Endothelial cell of umbilical vein (primary cell): Measurements from ENCODE around the gene HOXB6. TPM values are rescaled to one million over a fixed set of nuclear protein-coding genes. Genes with fewer than 3 reads are reported as not detected.
A peak's percentile ranks its signal among the peaks of the same experiment; 100 is the strongest.

Experiments
- BruUV-seq: library from RNA; stranded (reverse); fragments of 400-500 nt; replicated peaks from 2 replicates; lab custom pipeline; 2021; lab: Mats Ljungman, UMichigan
- CTCF ChIA-PET: fragments of 300-600, 350-600 bp; sonication (Branson Sonifier 250); formaldehyde crosslinking; loops from one replicate; lab custom pipeline; 2021; ENCODE audit warnings: antibody characterized with exemption, inconsistent platforms; lab: Charles Lee
- POLR2A ChIA-PET: fragments of 300-600, 350-600 bp; sonication (Branson Sonifier 250); formaldehyde crosslinking; loops from one replicate; lab custom pipeline; 2021; ENCODE audit warnings: antibody characterized with exemption, inconsistent platforms; lab: Charles Lee
- DNase-seq: peaks from one replicate; pipeline ENCODE4 v3.0.0-alpha.2; 2011; ENCODE audit warnings: low read depth, low spot score
- FAIRE-seq: peaks from 2 replicates; lab custom pipeline; 2011; peaks lifted over from hg19 to GRCh38; lab: Jason Lieb, UNC
- H2AFZ ChIP-seq: 2 replicates; pipeline ENCODE4 v1.6.0; 2012; ENCODE audit warnings: low read depth, low read length, control low read depth, inconsistent platforms
- H3K27ac ChIP-seq: 2 replicates; pipeline ENCODE4 v1.5.1; 2011; ENCODE audit warnings: low read depth, mild to moderate bottlenecking, control low read depth, low read length, moderate library complexity; ENCODE audit not compliant: insufficient read depth
- H3K27me3 ChIP-seq, 2 experiments: 2 replicates each; pipeline versions ENCODE4 v1.6.0 to v1.6.1; 2011; ENCODE audit warnings: low read length in 2 of 2, mixed read lengths in 1 of 2; ENCODE audit not compliant: control insufficient read depth in 2 of 2, insufficient read depth in 2 of 2
- H3K36me3 ChIP-seq, 2 experiments: 2 replicates in 1 of 2; 3 replicates in 1 of 2; pipeline ENCODE4 v1.5.1; 2011; ENCODE audit warnings: low read length in 2 of 2, mild to moderate bottlenecking in 1 of 2, moderate library complexity in 1 of 2; ENCODE audit not compliant: control insufficient read depth in 2 of 2, insufficient read depth in 2 of 2; ENCODE audit errors: extremely low read depth in 1 of 2
- H3K4me1 ChIP-seq: 3 replicates; pipeline ENCODE4 v1.5.1; 2011; ENCODE audit warnings: mild to moderate bottlenecking, low read length; ENCODE audit not compliant: control insufficient read depth, insufficient read depth; ENCODE audit errors: extremely low read depth
- H3K4me2 ChIP-seq: 2 replicates; pipeline ENCODE4 v1.6.1; 2011; ENCODE audit warnings: low read length, control low read depth, mixed read lengths; ENCODE audit not compliant: insufficient read depth
- H3K4me3 ChIP-seq, 3 experiments: fragments of 200-600 bp in 1 of 3; sonication (generic), shearing (Covaris generic) in 1 of 3; replicated peaks in 1 of 3; 2 replicates each; pipeline ENCODE4 v1.5.1; 2011 to 2016; ENCODE audit warnings: control low read depth in 3 of 3, low read length in 3 of 3, mild to moderate bottlenecking in 2 of 3, inconsistent platforms in 1 of 3, low read depth in 1 of 3, moderate library complexity in 1 of 3; ENCODE audit not compliant: insufficient read depth in 1 of 3
- H3K79me2 ChIP-seq: 2 replicates; pipeline ENCODE4 v1.6.0; 2012; ENCODE audit warnings: low read length, inconsistent platforms; ENCODE audit not compliant: control insufficient read depth, insufficient read depth
- H3K9ac ChIP-seq: replicated peaks from 2 replicates; pipeline ENCODE3; 2011; ENCODE audit warnings: low read length, control low read depth; ENCODE audit not compliant: insufficient read depth; ENCODE audit errors: extremely low read depth
- H3K9me1 ChIP-seq: replicated peaks from 3 replicates; pipeline ENCODE4 v1.6.0; 2011; ENCODE audit warnings: mild to moderate bottlenecking, low read length; ENCODE audit not compliant: control insufficient read depth, insufficient read depth; ENCODE audit errors: extremely low read depth
- H3K9me3 ChIP-seq: replicated peaks from 2 replicates; pipeline ENCODE4 v1.5.1; 2012; ENCODE audit warnings: low read length, inconsistent platforms; ENCODE audit not compliant: control insufficient read depth, insufficient read depth
- H4K20me1 ChIP-seq: replicated peaks from 2 replicates; pipeline ENCODE3; 2011; ENCODE audit warnings: mild to moderate bottlenecking, low read length; ENCODE audit not compliant: control insufficient read depth, insufficient read depth; ENCODE audit errors: extremely low read depth
- EZH2 ChIP-seq: IDR thresholded peaks from 2 replicates; pipeline ENCODE4 v1.6.1; 2012; ENCODE audit warnings: borderline replicate concordance, low read depth, mild to moderate bottlenecking, moderate library complexity, low read length, inconsistent platforms; ENCODE audit not compliant: severe bottlenecking
- FOS ChIP-seq: IDR thresholded peaks from 2 replicates; pipeline ENCODE4 v1.6.1; 2011; ENCODE audit warnings: mild to moderate bottlenecking, low read length, moderate library complexity, borderline replicate concordance; ENCODE audit not compliant: insufficient read depth
- GATA2 ChIP-seq: IDR thresholded peaks from 2 replicates; pipeline ENCODE4 v1.7.0; 2011; ENCODE audit warnings: low read depth, mild to moderate bottlenecking, moderate library complexity, mixed read lengths, low read length; ENCODE audit not compliant: insufficient read length, insufficient read depth
- JUN ChIP-seq: IDR thresholded peaks from 2 replicates; pipeline ENCODE4 v1.6.1; 2011; ENCODE audit warnings: borderline replicate concordance, low read depth; ENCODE audit not compliant: insufficient read length, insufficient read depth
- MYC ChIP-seq: IDR thresholded peaks from one replicate; pipeline ENCODE4 v1.6.1; 2011; ENCODE audit warnings: mild to moderate bottlenecking, low read depth, low read length
- POLR2A ChIP-seq: IDR thresholded peaks from 2 replicates; pipeline ENCODE4 v1.6.1; 2012; ENCODE audit warnings: low read depth, mild to moderate bottlenecking, control low read depth, low read length
- POLR2AphosphoS5 ChIP-seq: IDR thresholded peaks from 2 replicates; pipeline ENCODE4 v1.6.1; 2012; ENCODE audit warnings: low read depth, mild to moderate bottlenecking, control low read depth, low read length, moderate library complexity; ENCODE audit not compliant: insufficient read depth
- dilution Hi-C: fragments of 300-500 bp; cut with MboI; formaldehyde crosslinking; loops from one replicate; pipeline ENCODE4 v1.15.0; 2019; ENCODE audit warnings: low sequenced_read_pairs; ENCODE audit not compliant: extremely low pct_ligation_motif_present
- intact Hi-C: fragments of 100-400 bp; cut with micrococcal nuclease; formaldehyde crosslinking; loops from one replicate; pipeline ENCODE4 v1.10.0; 2022
- polyA plus RNA-seq, 4 experiments: library from polyadenylated mRNA; depleted of rRNA in 3 of 4; stranded (reverse) in 3 of 4; unstranded in 1 of 4; fragments of >200 nt; gene quantifications; 2 replicates each; pipeline versions ENCODE4 v1.2.1 to v1.2.3, GENCODE V29; 2011 to 2012; ENCODE audit warnings: missing spikeins in 1 of 4
- total RNA-seq: library from RNA; stranded (reverse); gene quantifications from 2 replicates; pipeline ENCODE4 v1.2.3, GENCODE V29; 2021
- TF ChIP-seq, protein P1 (sequence below), 2 donors: IDR thresholded peaks; 1 replicate in 1 of 2; 2 replicates in 1 of 2; pipeline ENCODE4 v1.5.1; 2011; ENCODE audit warnings: low read length in 2 of 2, mild to moderate bottlenecking in 2 of 2, moderate library complexity in 2 of 2, control low read depth in 1 of 2, inconsistent platforms in 1 of 2, low read depth in 1 of 2; ENCODE audit not compliant: insufficient read depth in 1 of 2; ENCODE audit errors: extremely low read depth in 1 of 2
- TF ChIP-seq, protein P2 (sequence below): IDR thresholded peaks from 2 replicates; pipeline ENCODE4 v1.6.1; 2011; ENCODE audit not compliant: insufficient read depth, insufficient read length

Gene HOXB6
- total and polyA plus RNA-seq, 2 donors (not counting 3 experiments of a cell fraction or from before 2014, with no cell fraction given): 8.8 to 24.0 TPM

DNA sequence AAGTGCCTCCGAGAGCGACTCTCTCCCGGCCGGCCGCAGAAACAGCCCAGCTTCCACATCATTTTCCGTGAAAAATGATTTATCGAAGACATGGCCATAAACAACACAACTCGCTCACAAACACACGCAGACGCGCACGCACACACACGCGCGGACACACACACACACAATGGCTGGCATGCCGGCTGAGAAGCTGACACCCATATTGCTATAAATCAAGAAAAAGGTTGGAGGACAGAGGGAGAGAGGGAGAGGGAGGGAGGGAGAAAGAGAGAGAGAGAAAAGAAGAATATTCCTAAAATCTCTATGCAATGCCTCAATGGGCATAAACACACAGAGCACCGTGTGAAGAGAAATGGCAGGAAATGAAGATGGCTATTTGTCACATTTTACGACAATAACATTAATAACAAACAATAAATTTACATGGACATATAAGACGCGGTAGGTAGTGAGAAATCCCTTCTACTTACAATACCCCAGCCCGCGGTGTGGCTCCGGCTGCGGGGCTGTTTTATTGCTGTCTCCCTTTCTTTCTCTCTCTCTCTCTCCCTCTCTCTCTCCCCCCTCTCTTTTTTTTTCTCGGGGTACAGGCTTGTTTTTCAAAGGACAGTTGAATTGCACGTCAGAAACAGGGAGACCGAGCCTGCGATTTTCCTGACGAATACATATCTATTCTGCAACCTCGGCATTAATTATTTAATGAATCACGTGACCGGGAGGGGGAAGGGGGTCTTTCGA is 36.1 kb downstream of the HOXB6 start:
- ChIA-PET CTCF (interaction anchor here (0.6 to 6.1 kb wide), 11 partner anchors 9 to 353 kb away, joined by 3 to 28 read pairs (median 5); no protein-coding TSS in a partner anchor), POLR2A (interaction anchor here (1.6 kb wide), 1 partner anchor 22 kb away, joined by 8 read pairs; no protein-coding TSS in a partner anchor)
- FAIRE-seq (no peak), DNase-seq (peak; percentile 83)
- Histone ChIP-seq H3K4me2 (peak overlapping the region; percentile 80), H4K20me1 (no peaks in the 10 kb centered on the region), H3K4me3 (peak overlapping the region; percentile 12 to 60 (median 45)), H3K4me1 (peaks cover 82% of the 10 kb centered on the region), H2AFZ (no peak overlapping the region), H3K27me3 (no peaks in the 10 kb centered on the region), H3K9me3 (no peaks in the 10 kb centered on the region), H3K27ac (peak overlapping the region; percentile 49), H3K9ac (peak overlapping the region; percentile 41), H3K9me1 (no peaks in the 10 kb centered on the region), H3K36me3 (peaks cover 0 to 2% of the 10 kb centered on the region in 2 experiments), H3K79me2 (peaks cover 92% of the 10 kb centered on the region)
- TF ChIP-seq GATA2 (no peak), POLR2AphosphoS5 (no peak), POLR2A (peak; percentile 46)
- intact Hi-C loops: loop anchor here (2.0 kb wide), 1 partner anchor 24 kb away; the partner anchor contains the start of gene HOXB2
- BruUV-seq: no TSS peak
- dilution Hi-C loops: no loop called here

DNA sequence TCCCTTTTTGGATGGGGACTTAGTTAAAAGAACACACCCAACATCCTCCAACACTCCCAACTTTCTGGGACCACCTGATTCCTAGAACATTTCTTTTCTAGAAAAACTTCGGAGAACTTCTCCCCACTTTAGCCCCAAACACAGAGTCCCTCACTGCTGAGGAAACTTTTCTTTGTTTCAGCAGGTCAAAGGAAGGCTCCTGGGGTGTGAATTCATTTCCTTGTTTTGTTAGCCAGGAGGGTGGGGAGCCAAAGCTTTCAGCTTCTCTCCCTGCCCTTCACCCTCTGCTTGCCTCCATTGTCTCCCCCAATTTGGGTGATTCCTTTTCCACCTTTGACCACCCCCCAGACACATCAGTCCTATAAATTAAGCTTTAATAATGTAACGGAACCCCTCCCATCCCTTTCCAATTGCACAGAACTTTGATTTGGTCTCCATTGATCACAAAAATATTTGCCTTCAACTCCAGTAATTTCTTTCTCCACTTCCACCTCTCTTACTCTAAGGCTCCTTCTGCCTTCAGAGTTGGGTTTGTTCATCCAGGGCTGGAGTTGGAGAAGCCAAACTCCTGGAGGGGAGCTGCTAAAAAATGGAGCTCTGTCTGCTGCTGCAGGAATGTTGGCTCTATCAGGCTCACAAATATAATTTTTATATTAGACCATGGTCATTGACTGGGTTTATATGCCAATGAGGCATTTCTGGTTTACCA is 37.0 kb downstream of the HOXB6 start:
- TF ChIP-seq MYC: no peak
- no peak for TF ChIP-seq POLR2AphosphoS5
- TF ChIP-seq, protein P1, sequence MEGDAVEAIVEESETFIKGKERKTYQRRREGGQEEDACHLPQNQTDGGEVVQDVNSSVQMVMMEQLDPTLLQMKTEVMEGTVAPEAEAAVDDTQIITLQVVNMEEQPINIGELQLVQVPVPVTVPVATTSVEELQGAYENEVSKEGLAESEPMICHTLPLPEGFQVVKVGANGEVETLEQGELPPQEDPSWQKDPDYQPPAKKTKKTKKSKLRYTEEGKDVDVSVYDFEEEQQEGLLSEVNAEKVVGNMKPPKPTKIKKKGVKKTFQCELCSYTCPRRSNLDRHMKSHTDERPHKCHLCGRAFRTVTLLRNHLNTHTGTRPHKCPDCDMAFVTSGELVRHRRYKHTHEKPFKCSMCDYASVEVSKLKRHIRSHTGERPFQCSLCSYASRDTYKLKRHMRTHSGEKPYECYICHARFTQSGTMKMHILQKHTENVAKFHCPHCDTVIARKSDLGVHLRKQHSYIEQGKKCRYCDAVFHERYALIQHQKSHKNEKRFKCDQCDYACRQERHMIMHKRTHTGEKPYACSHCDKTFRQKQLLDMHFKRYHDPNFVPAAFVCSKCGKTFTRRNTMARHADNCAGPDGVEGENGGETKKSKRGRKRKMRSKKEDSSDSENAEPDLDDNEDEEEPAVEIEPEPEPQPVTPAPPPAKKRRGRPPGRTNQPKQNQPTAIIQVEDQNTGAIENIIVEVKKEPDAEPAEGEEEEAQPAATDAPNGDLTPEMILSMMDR (IDR thresholded peaks at IDR 0.05; ENCODE audit: extremely low read depth in 1 of 2, insufficient read depth in 1 of 2, low read depth in 1 of 2, low read length in 2 of 2): no peak
- TF ChIP-seq, protein P2, sequence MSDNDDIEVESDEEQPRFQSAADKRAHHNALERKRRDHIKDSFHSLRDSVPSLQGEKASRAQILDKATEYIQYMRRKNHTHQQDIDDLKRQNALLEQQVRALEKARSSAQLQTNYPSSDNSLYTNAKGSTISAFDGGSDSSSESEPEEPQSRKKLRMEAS: no peak
- no peak for TF ChIP-seq FOS
- TF ChIP-seq EZH2: no peak
- no peak for TF ChIP-seq GATA2
- TF ChIP-seq POLR2A: no peak
- TF ChIP-seq JUN: no peak
- Histone ChIP-seq H3K9ac (peak overlapping the region; percentile 30), H3K27me3 (no peaks in the 10 kb centered on the region), H3K79me2 (peaks cover 92% of the 10 kb centered on the region), H2AFZ (no peak overlapping the region), H3K9me1 (no peaks in the 10 kb centered on the region), H3K4me3 (peak overlapping the region in 1 of 3 experiments; percentile 60), H3K27ac (peak overlapping the region; percentile 2), H3K9me3 (no peaks in the 10 kb centered on the region), H3K4me1 (peaks cover 79% of the 10 kb centered on the region), H3K36me3 (peaks cover 0 to 5% of the 10 kb centered on the region in 2 experiments), H4K20me1 (no peaks in the 10 kb centered on the region), H3K4me2 (peak overlapping the region; percentile 80)
- DNase-seq: peak; percentile 44
- CTCF ChIA-PET: interaction anchor here (0.6 to 6.1 kb wide), 10 partner anchors 8 to 352 kb away, joined by 3 to 28 read pairs (median 4); no protein-coding TSS in a partner anchor
- FAIRE-seq: peak; percentile 80
- no TSS peak for BruUV-seq
- POLR2A ChIA-PET: interaction anchor here (0.7 to 1.6 kb wide), 3 partner anchors 11 to 21 kb away, joined by 3 to 8 read pairs (median 4); no protein-coding TSS in a partner anchor
- intact Hi-C loops: loop anchor here (2.0 kb wide), 1 partner anchor 23 kb away; the partner anchor contains the start of gene HOXB2
- dilution Hi-C loops: no loop called here
